GM23338 (cell line): Measurements from ENCODE around the gene BNC2. TPM values are rescaled to one million over a fixed set of nuclear protein-coding genes. Genes with fewer than 3 reads are reported as not detected.

Source experiments
- ATAC-seq: fragments of 200-7000 bp; cut with Tn5 transposase; 3 replicates; pipeline ENCODE4 v1.9.1; 2020
- DNase-seq: peaks from one replicate; pipeline ENCODE4 v3.0.0-alpha.2; 2015; ENCODE audit warnings: low spot score
- H2AFZ ChIP-seq: fragments of 200-600 bp; sonication (generic); 2 replicates; pipeline ENCODE4 v1.8.0; 2016; ENCODE audit warnings: antibody characterized with exemption, mild to moderate bottlenecking, moderate library complexity
- H3F3A ChIP-seq: fragments of 200-600 bp; sonication (generic); replicated peaks from 2 replicates; pipeline ENCODE4 v1.8.0; 2017; ENCODE audit warnings: antibody characterized with exemption, mixed run types, low read depth
- H3K27ac ChIP-seq: fragments of 200-600 bp; sonication (generic); 2 replicates; pipeline ENCODE4 v1.6.1; 2016; ENCODE audit warnings: low read depth
- H3K27me3 ChIP-seq: fragments of 200-600 bp; sonication (generic); 2 replicates; pipeline ENCODE4 v1.8.0; 2016; ENCODE audit warnings: mild to moderate bottlenecking, mixed run types, moderate library complexity; ENCODE audit not compliant: insufficient read depth
- H3K36me3 ChIP-seq: fragments of 200-600 bp; sonication (generic); 2 replicates; pipeline ENCODE4 v1.8.0; 2016; ENCODE audit warnings: mild to moderate bottlenecking; ENCODE audit not compliant: insufficient read depth
- H3K4me1 ChIP-seq: fragments of 200-600 bp; sonication (generic); 2 replicates; pipeline ENCODE4 v1.8.0; 2016; ENCODE audit warnings: mild to moderate bottlenecking, moderate library complexity; ENCODE audit not compliant: insufficient read depth
- H3K4me2 ChIP-seq: fragments of 200-600 bp; sonication (generic); 2 replicates; pipeline ENCODE4 v1.7.1; 2017; ENCODE audit warnings: mixed run types
- H3K4me3 ChIP-seq: fragments of 200-600 bp; sonication (generic); 2 replicates; pipeline ENCODE4 v1.6.1; 2016; ENCODE audit warnings: mixed run types
- H3K79me2 ChIP-seq: fragments of 200-600 bp; sonication (generic); replicated peaks from 2 replicates; pipeline ENCODE4 v1.8.0; 2017; ENCODE audit warnings: mild to moderate bottlenecking; ENCODE audit not compliant: insufficient read depth
- H3K9me2 ChIP-seq: fragments of 200-600 bp; sonication (generic); 2 replicates; pipeline ENCODE4 v1.8.0; 2017; ENCODE audit not compliant: insufficient read depth
- H4K20me1 ChIP-seq: fragments of 200-600 bp; sonication (generic); replicated peaks from 2 replicates; pipeline ENCODE4 v1.8.0; 2017; ENCODE audit warnings: mild to moderate bottlenecking; ENCODE audit not compliant: insufficient read depth
- H3K27ac Mint-ChIP-seq: 2 replicates; pipeline ENCODE4 v1.8.0; 2020; ENCODE audit warnings: inconsistent platforms, mild to moderate bottlenecking, moderate library complexity, mixed read lengths
- H3K27me3 Mint-ChIP-seq: 3 replicates; pipeline ENCODE4 v1.8.0; 2022; ENCODE audit warnings: low read depth, mild to moderate bottlenecking, moderate library complexity, mixed read lengths, inconsistent platforms; ENCODE audit not compliant: insufficient read depth, poor library complexity
- H3K36me3 Mint-ChIP-seq: 3 replicates; pipeline ENCODE4 v1.8.0; 2021; ENCODE audit warnings: low read depth, mild to moderate bottlenecking, inconsistent platforms, moderate library complexity, mixed read lengths
- H3K4me1 Mint-ChIP-seq: 3 replicates; pipeline ENCODE4 v1.8.0; 2020; ENCODE audit warnings: mild to moderate bottlenecking, inconsistent platforms, mixed read lengths
- H3K4me3 Mint-ChIP-seq: 3 replicates; pipeline ENCODE4 v1.8.0; 2021; ENCODE audit warnings: moderate library complexity, mild to moderate bottlenecking, inconsistent platforms, mixed read lengths
- H3K9me3 Mint-ChIP-seq: 3 replicates; pipeline ENCODE4 v1.8.0; 2020; ENCODE audit warnings: moderate library complexity, mild to moderate bottlenecking, inconsistent platforms, mixed read lengths
- CREB1 ChIP-seq: fragments of 250-450 bp; sonication (Bioruptor Pico); IDR thresholded peaks from 2 replicates; pipeline ENCODE4 v1.5.0; 2020; ENCODE audit warnings: low read depth, mild to moderate bottlenecking, moderate library complexity
- EZH2 ChIP-seq: fragments of 200-600 bp; sonication (generic); IDR thresholded peaks from one replicate; pipeline ENCODE4 v1.8.0; 2017; ENCODE audit warnings: antibody characterized with exemption, mild to moderate bottlenecking, low read depth; ENCODE audit not compliant: unreplicated experiment
- EZH2phosphoT487 ChIP-seq: fragments of 200-600 bp; sonication (generic); IDR thresholded peaks from one replicate; pipeline ENCODE4 v1.8.1; 2018; ENCODE audit warnings: antibody characterized with exemption; ENCODE audit not compliant: unreplicated experiment
- JUNB ChIP-seq: IDR thresholded peaks from one replicate; pipeline ENCODE4 v1.6.1; 2016; ENCODE audit warnings: antibody characterized with exemption; ENCODE audit not compliant: unreplicated experiment
- NANOG ChIP-seq: IDR thresholded peaks from 2 replicates; pipeline ENCODE4 v1.6.1; 2016; ENCODE audit warnings: antibody characterized with exemption, borderline replicate concordance
- POLR2AphosphoS5 ChIP-seq: IDR thresholded peaks from 2 replicates; pipeline ENCODE4 v1.6.1; 2016; ENCODE audit warnings: antibody characterized with exemption, low read depth
- STAT1 ChIP-seq: IDR thresholded peaks from one replicate; pipeline ENCODE4 v1.6.1; 2016; ENCODE audit warnings: antibody characterized with exemption; ENCODE audit not compliant: unreplicated experiment
- ZNF114 ChIP-seq: fragments of 250-450 bp; sonication (Bioruptor Pico); IDR thresholded peaks from 2 replicates; pipeline ENCODE4 v1.5.0; 2020; ENCODE audit warnings: mild to moderate bottlenecking, moderate library complexity
- ZNF331 ChIP-seq: fragments of 250-450 bp; sonication (Bioruptor Pico); IDR thresholded peaks from 2 replicates; pipeline ENCODE4 v1.5.0; 2020; ENCODE audit warnings: low read depth, mild to moderate bottlenecking, moderate library complexity
- polyA plus RNA-seq: library from polyadenylated mRNA; unstranded; fragments of >200 nt; fragmentation: Nextera tagmentation; extraction: Ambion mirVana; gene quantifications from 2 replicates; pipeline ENCODE4 v1.2.1, GENCODE V29; 2016
- total RNA-seq: library from RNA; depleted of rRNA; stranded (reverse); fragments of >200 nt; shearing (Covaris generic); gene quantifications from 2 replicates; pipeline ENCODE4 v1.2.3, GENCODE V29; 2014
- TF ChIP-seq, protein P1 (sequence below): fragments of 250-450 bp; sonication (Bioruptor Pico); IDR thresholded peaks from 2 replicates; pipeline ENCODE4 v1.5.0; 2020; ENCODE audit warnings: mild to moderate bottlenecking, moderate library complexity
- TF ChIP-seq, protein P2 (sequence below): IDR thresholded peaks from 2 replicates; pipeline ENCODE4 v1.6.1; 2016; ENCODE audit warnings: antibody characterized with exemption
- TF ChIP-seq, protein P3 (sequence below), 2 experiments: fragments of 200-600 bp in 1 of 2; sonication (generic) in 1 of 2; conservative IDR thresholded peaks; 2 replicates each; pipeline versions ENCODE4 v1.5.1 to v1.6.1; 2016 to 2017; ENCODE audit warnings: antibody characterized with exemption in 2 of 2, low read depth in 2 of 2, mild to moderate bottlenecking in 2 of 2, moderate library complexity in 1 of 2
- TF ChIP-seq, protein P4 (sequence below): IDR thresholded peaks from one replicate; pipeline ENCODE4 v1.6.1; 2018; ENCODE audit warnings: antibody characterized with exemption; ENCODE audit not compliant: unreplicated experiment

The BNC2 gene
- total and polyA plus RNA-seq, 2 experiments from 2014 or later: 12.7 to 13.2 TPM

DNA sequence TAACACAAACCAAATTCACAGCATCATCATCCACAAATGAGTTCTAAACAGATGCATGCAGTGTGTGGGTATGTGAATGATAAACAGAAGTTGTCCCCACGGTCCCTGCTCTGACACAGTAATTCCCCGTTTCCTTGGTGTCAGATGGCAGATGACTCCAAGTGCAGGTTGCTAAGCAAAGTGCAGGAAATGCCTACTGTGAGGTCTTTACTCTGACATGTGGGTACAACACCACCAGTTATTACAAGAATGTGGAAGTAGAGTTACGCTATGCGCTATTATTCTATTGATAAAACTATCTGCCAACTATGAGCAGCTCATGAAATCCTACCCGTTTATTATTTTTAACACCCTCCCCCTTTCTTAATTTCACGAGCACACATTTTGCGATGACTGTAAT, 448.9 kb downstream of the BNC2 start:
- Histone ChIP-seq H3F3A (no peaks in the 10 kb centered on the region), H2AFZ (no peak overlapping the region), H3K4me2 (no peak overlapping the region), H3K4me3 (no peak overlapping the region), H3K79me2 (no peaks in the 10 kb centered on the region), H3K9me2 (no peaks in the 10 kb centered on the region), H3K27me3 (no peaks in the 10 kb centered on the region), H3K36me3 (no peaks in the 10 kb centered on the region), H3K27ac (no peak overlapping the region), H3K4me1 (peaks cover 35% of the 10 kb centered on the region), H4K20me1 (no peaks in the 10 kb centered on the region)
- ATAC-seq (peak; percentile 63; the same call in 2 of the 3 replicates), DNase-seq (peak; percentile 57)
- no peaks in the 10 kb centered on the region for H3K36me3 Mint-ChIP-seq
- no peaks in the 10 kb centered on the region for H3K27me3 Mint-ChIP-seq
- H3K4me1 Mint-ChIP-seq: peaks cover 47% of the 10 kb centered on the region
- H3K27ac Mint-ChIP-seq: peak overlapping the region; percentile 40
- TF ChIP-seq, protein P1, sequence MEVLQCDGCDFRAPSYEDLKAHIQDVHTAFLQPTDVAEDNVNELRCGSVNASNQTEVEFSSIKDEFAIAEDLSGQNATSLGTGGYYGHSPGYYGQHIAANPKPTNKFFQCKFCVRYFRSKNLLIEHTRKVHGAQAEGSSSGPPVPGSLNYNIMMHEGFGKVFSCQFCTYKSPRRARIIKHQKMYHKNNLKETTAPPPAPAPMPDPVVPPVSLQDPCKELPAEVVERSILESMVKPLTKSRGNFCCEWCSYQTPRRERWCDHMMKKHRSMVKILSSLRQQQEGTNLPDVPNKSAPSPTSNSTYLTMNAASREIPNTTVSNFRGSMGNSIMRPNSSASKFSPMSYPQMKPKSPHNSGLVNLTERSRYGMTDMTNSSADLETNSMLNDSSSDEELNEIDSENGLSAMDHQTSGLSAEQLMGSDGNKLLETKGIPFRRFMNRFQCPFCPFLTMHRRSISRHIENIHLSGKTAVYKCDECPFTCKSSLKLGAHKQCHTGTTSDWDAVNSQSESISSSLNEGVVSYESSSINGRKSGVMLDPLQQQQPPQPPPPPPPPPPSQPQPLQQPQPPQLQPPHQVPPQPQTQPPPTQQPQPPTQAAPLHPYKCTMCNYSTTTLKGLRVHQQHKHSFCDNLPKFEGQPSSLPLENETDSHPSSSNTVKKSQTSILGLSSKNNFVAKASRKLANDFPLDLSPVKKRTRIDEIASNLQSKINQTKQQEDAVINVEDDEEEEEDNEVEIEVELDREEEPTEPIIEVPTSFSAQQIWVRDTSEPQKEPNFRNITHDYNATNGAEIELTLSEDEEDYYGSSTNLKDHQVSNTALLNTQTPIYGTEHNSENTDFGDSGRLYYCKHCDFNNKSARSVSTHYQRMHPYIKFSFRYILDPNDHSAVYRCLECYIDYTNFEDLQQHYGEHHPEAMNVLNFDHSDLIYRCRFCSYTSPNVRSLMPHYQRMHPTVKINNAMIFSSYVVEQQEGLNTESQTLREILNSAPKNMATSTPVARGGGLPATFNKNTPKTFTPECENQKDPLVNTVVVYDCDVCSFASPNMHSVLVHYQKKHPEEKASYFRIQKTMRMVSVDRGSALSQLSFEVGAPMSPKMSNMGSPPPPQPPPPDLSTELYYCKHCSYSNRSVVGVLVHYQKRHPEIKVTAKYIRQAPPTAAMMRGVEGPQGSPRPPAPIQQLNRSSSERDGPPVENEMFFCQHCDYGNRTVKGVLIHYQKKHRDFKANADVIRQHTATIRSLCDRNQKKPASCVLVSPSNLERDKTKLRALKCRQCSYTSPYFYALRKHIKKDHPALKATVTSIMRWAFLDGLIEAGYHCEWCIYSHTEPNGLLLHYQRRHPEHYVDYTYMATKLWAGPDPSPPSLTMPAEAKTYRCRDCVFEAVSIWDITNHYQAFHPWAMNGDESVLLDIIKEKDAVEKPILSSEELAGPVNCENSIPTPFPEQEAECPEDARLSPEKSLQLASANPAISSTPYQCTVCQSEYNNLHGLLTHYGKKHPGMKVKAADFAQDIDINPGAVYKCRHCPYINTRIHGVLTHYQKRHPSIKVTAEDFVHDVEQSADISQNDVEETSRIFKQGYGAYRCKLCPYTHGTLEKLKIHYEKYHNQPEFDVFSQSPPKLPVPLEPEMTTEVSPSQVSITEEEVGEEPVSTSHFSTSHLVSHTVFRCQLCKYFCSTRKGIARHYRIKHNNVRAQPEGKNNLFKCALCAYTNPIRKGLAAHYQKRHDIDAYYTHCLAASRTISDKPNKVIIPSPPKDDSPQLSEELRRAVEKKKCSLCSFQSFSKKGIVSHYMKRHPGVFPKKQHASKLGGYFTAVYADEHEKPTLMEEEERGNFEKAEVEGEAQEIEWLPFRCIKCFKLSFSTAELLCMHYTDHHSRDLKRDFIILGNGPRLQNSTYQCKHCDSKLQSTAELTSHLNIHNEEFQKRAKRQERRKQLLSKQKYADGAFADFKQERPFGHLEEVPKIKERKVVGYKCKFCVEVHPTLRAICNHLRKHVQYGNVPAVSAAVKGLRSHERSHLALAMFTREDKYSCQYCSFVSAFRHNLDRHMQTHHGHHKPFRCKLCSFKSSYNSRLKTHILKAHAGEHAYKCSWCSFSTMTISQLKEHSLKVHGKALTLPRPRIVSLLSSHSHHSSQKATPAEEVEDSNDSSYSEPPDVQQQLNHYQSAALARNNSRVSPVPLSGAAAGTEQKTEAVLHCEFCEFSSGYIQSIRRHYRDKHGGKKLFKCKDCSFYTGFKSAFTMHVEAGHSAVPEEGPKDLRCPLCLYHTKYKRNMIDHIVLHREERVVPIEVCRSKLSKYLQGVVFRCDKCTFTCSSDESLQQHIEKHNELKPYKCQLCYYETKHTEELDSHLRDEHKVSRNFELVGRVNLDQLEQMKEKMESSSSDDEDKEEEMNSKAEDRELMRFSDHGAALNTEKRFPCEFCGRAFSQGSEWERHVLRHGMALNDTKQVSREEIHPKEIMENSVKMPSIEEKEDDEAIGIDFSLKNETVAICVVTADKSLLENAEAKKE (CRISPR knock-in tag): no peak
- TF ChIP-seq STAT1 (no peak), POLR2AphosphoS5 (no peak), ZNF331 (no peak), JUNB (no peak), EZH2phosphoT487 (no peak), CREB1 (CRISPR knock-in tag) (no peak), EZH2 (no peak), ZNF114 (CRISPR knock-in tag) (no peak), NANOG (no peak)
- TF ChIP-seq, protein P2, sequence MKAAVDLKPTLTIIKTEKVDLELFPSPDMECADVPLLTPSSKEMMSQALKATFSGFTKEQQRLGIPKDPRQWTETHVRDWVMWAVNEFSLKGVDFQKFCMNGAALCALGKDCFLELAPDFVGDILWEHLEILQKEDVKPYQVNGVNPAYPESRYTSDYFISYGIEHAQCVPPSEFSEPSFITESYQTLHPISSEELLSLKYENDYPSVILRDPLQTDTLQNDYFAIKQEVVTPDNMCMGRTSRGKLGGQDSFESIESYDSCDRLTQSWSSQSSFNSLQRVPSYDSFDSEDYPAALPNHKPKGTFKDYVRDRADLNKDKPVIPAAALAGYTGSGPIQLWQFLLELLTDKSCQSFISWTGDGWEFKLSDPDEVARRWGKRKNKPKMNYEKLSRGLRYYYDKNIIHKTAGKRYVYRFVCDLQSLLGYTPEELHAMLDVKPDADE: no peak
- TF ChIP-seq, protein P3, sequence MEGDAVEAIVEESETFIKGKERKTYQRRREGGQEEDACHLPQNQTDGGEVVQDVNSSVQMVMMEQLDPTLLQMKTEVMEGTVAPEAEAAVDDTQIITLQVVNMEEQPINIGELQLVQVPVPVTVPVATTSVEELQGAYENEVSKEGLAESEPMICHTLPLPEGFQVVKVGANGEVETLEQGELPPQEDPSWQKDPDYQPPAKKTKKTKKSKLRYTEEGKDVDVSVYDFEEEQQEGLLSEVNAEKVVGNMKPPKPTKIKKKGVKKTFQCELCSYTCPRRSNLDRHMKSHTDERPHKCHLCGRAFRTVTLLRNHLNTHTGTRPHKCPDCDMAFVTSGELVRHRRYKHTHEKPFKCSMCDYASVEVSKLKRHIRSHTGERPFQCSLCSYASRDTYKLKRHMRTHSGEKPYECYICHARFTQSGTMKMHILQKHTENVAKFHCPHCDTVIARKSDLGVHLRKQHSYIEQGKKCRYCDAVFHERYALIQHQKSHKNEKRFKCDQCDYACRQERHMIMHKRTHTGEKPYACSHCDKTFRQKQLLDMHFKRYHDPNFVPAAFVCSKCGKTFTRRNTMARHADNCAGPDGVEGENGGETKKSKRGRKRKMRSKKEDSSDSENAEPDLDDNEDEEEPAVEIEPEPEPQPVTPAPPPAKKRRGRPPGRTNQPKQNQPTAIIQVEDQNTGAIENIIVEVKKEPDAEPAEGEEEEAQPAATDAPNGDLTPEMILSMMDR (conservative IDR thresholded peaks at IDR 0.05; ENCODE audit: low read depth in 2 of 2): no peak
- TF ChIP-seq, protein P4, sequence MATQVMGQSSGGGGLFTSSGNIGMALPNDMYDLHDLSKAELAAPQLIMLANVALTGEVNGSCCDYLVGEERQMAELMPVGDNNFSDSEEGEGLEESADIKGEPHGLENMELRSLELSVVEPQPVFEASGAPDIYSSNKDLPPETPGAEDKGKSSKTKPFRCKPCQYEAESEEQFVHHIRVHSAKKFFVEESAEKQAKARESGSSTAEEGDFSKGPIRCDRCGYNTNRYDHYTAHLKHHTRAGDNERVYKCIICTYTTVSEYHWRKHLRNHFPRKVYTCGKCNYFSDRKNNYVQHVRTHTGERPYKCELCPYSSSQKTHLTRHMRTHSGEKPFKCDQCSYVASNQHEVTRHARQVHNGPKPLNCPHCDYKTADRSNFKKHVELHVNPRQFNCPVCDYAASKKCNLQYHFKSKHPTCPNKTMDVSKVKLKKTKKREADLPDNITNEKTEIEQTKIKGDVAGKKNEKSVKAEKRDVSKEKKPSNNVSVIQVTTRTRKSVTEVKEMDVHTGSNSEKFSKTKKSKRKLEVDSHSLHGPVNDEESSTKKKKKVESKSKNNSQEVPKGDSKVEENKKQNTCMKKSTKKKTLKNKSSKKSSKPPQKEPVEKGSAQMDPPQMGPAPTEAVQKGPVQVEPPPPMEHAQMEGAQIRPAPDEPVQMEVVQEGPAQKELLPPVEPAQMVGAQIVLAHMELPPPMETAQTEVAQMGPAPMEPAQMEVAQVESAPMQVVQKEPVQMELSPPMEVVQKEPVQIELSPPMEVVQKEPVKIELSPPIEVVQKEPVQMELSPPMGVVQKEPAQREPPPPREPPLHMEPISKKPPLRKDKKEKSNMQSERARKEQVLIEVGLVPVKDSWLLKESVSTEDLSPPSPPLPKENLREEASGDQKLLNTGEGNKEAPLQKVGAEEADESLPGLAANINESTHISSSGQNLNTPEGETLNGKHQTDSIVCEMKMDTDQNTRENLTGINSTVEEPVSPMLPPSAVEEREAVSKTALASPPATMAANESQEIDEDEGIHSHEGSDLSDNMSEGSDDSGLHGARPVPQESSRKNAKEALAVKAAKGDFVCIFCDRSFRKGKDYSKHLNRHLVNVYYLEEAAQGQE: no peak
- no peaks in the 10 kb centered on the region for H3K9me3 Mint-ChIP-seq
- no peak overlapping the region for H3K4me3 Mint-ChIP-seq
